ENCODE results near the gene MTO1. TPM values are rescaled to one million over a fixed set of nuclear protein-coding genes. Genes with fewer than 3 reads are reported as not detected.
A peak's percentile ranks its signal among the peaks of the same experiment; 100 is the strongest.
"Not testable (repeated sequence)": the region's sequence is repeated elsewhere in the genome, so short reads cannot be mapped to it uniquely, and the experiment has no call there.

Gene MTO1
- total RNA-seq, 2 donors from 2014 or later, result 16.1 to 22.6 TPM

- Histone ChIP-seq H3K36me3 (peaks cover 7% of the 10 kb centered on the region), H3K4me1 (no peaks in the 10 kb centered on the region), H3K27ac (no peak overlapping the region), H3K4me3 (no peak overlapping the region), H3K27me3 (no peaks in the 10 kb centered on the region), H3K9me3 (no peaks in the 10 kb centered on the region)
- no peak for TF ChIP-seq CTCF (IDR thresholded peaks at IDR 0.05)
- no peak for DNase-seq (ENCODE audit: low spot score)
Measured at GRCh38 chr6:73443555-73443954, 18.0 kb upstream of the MTO1 start.

GRCh38 chr6:73451223-73452106 lies 10.1 kb upstream of the MTO1 start:
- H3K4me1 ChIP-seq, result peaks cover 0 to 13% of the 10 kb centered on the region in 2 donors

GRCh38 chr6:73452107-73452461 lies 9.5 kb upstream of the MTO1 start, which contains the start of gene CGAS:
Gene CGAS (minus strand): TSS chr6:73452297. CDS start chr6:73452181, 116 bp downstream.
- TF ChIP-seq CTCF (IDR thresholded peaks at IDR 0.05), result peak in 1 of 2 donors; percentile 2
- peak; percentile 85 for DNase-seq (ENCODE audit: low spot score)
- H3K4me1 ChIP-seq, result peaks cover 0 to 13% of the 10 kb centered on the region in 2 donors

More at GRCh38 chr6:73451223-73452106, 10.1 kb upstream of the MTO1 start:
- peak overlapping the region; percentile 78 to 90 for H3K27ac ChIP-seq
- H3K27me3 ChIP-seq, result no peaks in the 10 kb centered on the region
- peak in 1 of 2 donors; percentile 11 for TF ChIP-seq CTCF (IDR thresholded peaks at IDR 0.05)
- no peaks in the 10 kb centered on the region for H3K9me3 ChIP-seq
- no peak for DNase-seq (ENCODE audit: low spot score)
- H3K4me3 ChIP-seq, result peak overlapping the region; percentile 67 to 71
- H3K36me3 ChIP-seq, result no peaks in the 10 kb centered on the region

GRCh38 chr6:73455865-73456629 lies 5.5 kb upstream of the MTO1 start:
- Histone ChIP-seq H3K4me3 (no peak overlapping the region), H3K36me3 (no peaks in the 10 kb centered on the region), H3K9me3 (no peaks in the 10 kb centered on the region), H3K4me1 (peaks cover 0 to 13% of the 10 kb centered on the region in 2 donors), H3K27me3 (no peaks in the 10 kb centered on the region), H3K27ac (no peak overlapping the region)
- DNase-seq (ENCODE audit: low spot score), result no peak
- TF ChIP-seq CTCF (IDR thresholded peaks at IDR 0.05), result no peak

More at GRCh38 chr6:73452107-73452461, 9.5 kb upstream of the MTO1 start, which contains the start of gene CGAS:
- Histone ChIP-seq H3K4me3 (peak within 1 kb of the TSS; percentile 67 to 71), H3K36me3 (no peaks in the 10 kb centered on the region), H3K27ac (peak within 1 kb of the TSS; percentile 78 to 90), H3K27me3 (no peaks in the 10 kb centered on the region), H3K9me3 (no peaks in the 10 kb centered on the region)

GRCh38 chr6:73459474-73459873 lies 2.1 kb upstream of the MTO1 start:
- not testable (repeated sequence) for H3K27ac ChIP-seq; H3K9me3 ChIP-seq; H3K36me3 ChIP-seq; H3K27me3 ChIP-seq; H3K4me3 ChIP-seq; H3K4me1 ChIP-seq; DNase-seq (ENCODE audit: low spot score)

GRCh38 chr6:73460056-73460455 lies 1.5 kb upstream of the MTO1 start:
- TF ChIP-seq CTCF (IDR thresholded peaks at IDR 0.05), result no peak
- no peaks in the 10 kb centered on the region for H3K27me3 ChIP-seq
- peaks cover 0 to 9% of the 10 kb centered on the region in 2 donors for H3K4me1 ChIP-seq
- no peaks in the 10 kb centered on the region for H3K36me3 ChIP-seq
- no peaks in the 10 kb centered on the region for H3K9me3 ChIP-seq
- DNase-seq (ENCODE audit: low spot score), result no peak
- no peak overlapping the region for H3K4me3 ChIP-seq
- no peak overlapping the region for H3K27ac ChIP-seq

Measured in right atrium auricular region (tissue), 2 donors.